KMS-11 (cell line): ENCODE results near the gene CNGB1.

Source experiments
- H2AFZ ChIP-seq: fragments of 200-600 bp; sonication (generic); 2 replicates; pipeline ENCODE4 v1.6.1; 2016; ENCODE audit warnings: antibody characterized with exemption, mixed run types, low read depth
- H3K27ac ChIP-seq: fragments of 200-600 bp; sonication (generic); 2 replicates; pipeline ENCODE4 v1.6.1; 2016; ENCODE audit warnings: mild to moderate bottlenecking, mixed run types
- H3K27me3 ChIP-seq: fragments of 200-600 bp; sonication (generic); 2 replicates; pipeline ENCODE4 v1.6.1; 2017; ENCODE audit warnings: mild to moderate bottlenecking, low read depth, mixed run types, moderate library complexity; ENCODE audit not compliant: insufficient read depth
- H3K36me3 ChIP-seq: fragments of 200-600 bp; sonication (generic); 2 replicates; pipeline ENCODE4 v1.6.1; 2017; ENCODE audit warnings: mild to moderate bottlenecking, mixed run types; ENCODE audit not compliant: insufficient read depth
- H3K4me1 ChIP-seq: fragments of 200-600 bp; sonication (generic); 2 replicates; pipeline ENCODE4 v1.6.1; 2016; ENCODE audit warnings: mild to moderate bottlenecking, low read depth, mixed run types; ENCODE audit not compliant: poor library complexity, severe bottlenecking
- H3K4me2 ChIP-seq: fragments of 200-600 bp; sonication (generic); 2 replicates; pipeline ENCODE4 v1.7.0; 2016; ENCODE audit warnings: mild to moderate bottlenecking, mixed run types
- H3K4me3 ChIP-seq: fragments of 200-600 bp; sonication (generic); IDR thresholded peaks from 2 replicates; pipeline ENCODE4 v1.6.1; 2017; ENCODE audit warnings: low read depth, low read length, mixed read lengths; ENCODE audit not compliant: insufficient read depth
- H3K79me2 ChIP-seq: fragments of 200-600 bp; sonication (generic); 2 replicates; pipeline ENCODE4 v1.6.1; 2016; ENCODE audit warnings: low read depth, mixed run types; ENCODE audit not compliant: insufficient read depth
- H3K9ac ChIP-seq: fragments of 200-600 bp; sonication (generic); 2 replicates; pipeline ENCODE4 v1.6.1; 2016; ENCODE audit warnings: mild to moderate bottlenecking, mixed run types
- H4K20me1 ChIP-seq: fragments of 200-600 bp; sonication (generic); 2 replicates; pipeline ENCODE4 v1.6.1; 2016; ENCODE audit warnings: mild to moderate bottlenecking, mixed run types; ENCODE audit not compliant: insufficient read depth
- TF ChIP-seq, protein P1 (sequence below): fragments of 200-600 bp; sonication (generic); conservative IDR thresholded peaks from 2 replicates; pipeline ENCODE4 v1.6.1; 2017; ENCODE audit warnings: low read depth, mild to moderate bottlenecking, antibody characterized with exemption, low read length, moderate library complexity, mixed read lengths

Gene CNGB1

DNA sequence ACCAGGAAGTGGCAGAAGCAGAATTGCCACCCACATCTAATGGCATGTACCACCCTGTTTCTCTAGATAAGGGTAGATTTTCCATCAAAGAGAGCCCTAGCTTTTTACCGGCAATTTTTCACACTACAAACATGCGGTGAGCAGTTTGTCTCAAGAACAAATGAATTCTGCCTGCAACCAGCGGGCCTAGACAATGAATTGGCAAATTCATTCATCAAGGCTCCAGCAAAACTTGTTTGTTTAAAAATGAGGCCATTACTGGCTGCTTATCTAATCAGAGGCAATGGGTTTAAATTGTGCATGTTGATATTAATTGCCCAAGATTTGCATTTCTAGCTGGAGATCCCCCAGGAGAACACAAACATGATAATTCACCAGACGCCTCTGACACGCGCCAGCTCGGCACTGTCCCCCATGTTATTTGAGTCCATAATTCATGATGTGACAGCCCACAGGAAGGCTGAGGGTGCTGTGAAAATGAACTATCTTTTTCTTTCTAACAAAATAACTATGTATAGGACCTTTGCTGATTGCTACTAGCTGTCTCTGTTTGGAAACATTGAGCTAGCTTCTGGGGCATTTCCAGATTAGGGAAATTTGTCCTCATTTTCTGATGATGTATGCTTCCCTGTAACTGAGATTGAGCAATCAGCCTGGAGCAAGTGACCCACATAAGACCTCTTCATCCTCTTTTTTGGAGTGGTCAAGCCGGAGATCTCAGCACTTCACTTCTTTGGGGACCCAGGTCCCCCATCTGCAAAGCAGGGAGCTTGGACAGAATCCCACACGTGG is 80.8 kb downstream of the CNGB1 start:
- Histone ChIP-seq H3K27ac (no peak overlapping the region), H3K4me3 (no peak overlapping the region), H4K20me1 (no peaks in the 10 kb centered on the region), H3K9ac (no peak overlapping the region), H3K4me2 (no peak overlapping the region), H3K36me3 (no peaks in the 10 kb centered on the region), H3K4me1 (no peaks in the 10 kb centered on the region), H3K79me2 (no peaks in the 10 kb centered on the region), H3K27me3 (no peaks in the 10 kb centered on the region), H2AFZ (no peak overlapping the region)
- TF ChIP-seq, protein P1, sequence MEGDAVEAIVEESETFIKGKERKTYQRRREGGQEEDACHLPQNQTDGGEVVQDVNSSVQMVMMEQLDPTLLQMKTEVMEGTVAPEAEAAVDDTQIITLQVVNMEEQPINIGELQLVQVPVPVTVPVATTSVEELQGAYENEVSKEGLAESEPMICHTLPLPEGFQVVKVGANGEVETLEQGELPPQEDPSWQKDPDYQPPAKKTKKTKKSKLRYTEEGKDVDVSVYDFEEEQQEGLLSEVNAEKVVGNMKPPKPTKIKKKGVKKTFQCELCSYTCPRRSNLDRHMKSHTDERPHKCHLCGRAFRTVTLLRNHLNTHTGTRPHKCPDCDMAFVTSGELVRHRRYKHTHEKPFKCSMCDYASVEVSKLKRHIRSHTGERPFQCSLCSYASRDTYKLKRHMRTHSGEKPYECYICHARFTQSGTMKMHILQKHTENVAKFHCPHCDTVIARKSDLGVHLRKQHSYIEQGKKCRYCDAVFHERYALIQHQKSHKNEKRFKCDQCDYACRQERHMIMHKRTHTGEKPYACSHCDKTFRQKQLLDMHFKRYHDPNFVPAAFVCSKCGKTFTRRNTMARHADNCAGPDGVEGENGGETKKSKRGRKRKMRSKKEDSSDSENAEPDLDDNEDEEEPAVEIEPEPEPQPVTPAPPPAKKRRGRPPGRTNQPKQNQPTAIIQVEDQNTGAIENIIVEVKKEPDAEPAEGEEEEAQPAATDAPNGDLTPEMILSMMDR, result no peak

DNA sequence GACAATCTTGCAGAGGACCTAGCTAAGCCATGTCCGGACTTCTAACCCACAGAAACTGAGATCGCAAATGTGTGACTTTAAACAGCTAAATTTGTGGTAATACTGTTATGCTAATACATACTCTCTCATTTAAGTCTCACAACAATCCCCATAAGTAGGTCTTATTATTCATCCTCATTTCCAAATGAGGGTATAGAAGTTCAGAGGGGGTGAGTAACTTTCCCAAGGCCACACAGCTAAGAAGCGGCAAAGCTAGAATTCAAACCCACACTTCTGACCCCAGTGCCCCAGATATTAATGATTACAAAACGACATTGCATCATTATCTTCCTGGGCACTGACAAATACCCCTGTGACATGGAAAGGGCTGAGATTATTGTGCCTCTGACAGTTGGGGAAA is 81.4 kb downstream of the CNGB1 start:
- Histone ChIP-seq H2AFZ (no peak overlapping the region), H3K27ac (no peak overlapping the region), H3K4me1 (no peaks in the 10 kb centered on the region), H3K79me2 (no peaks in the 10 kb centered on the region), H4K20me1 (no peaks in the 10 kb centered on the region), H3K27me3 (no peaks in the 10 kb centered on the region), H3K4me3 (no peak overlapping the region), H3K4me2 (no peak overlapping the region), H3K36me3 (no peaks in the 10 kb centered on the region), H3K9ac (no peak overlapping the region)
- TF ChIP-seq, protein P1, result no peak

DNA sequence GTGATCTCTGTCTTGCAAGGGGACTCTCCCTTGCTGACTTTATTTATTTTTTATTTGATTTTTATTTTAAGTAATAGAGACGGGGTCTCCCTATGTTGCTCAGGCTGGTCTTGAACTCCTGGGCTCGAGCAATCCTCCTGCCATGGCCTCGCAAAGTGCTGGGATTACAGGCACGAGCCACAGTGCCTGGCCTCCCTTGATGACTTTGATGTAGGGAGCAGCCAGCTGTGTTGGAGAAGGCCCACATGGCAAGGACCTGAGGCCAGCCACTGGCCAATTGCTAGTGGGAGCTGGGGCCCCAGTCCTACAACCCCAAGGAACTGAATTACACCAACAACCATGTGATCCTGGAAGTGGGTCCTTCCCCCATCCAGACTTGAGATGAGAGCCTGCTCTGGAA is 81.8 kb downstream of the CNGB1 start:
- Histone ChIP-seq H3K27me3 (no peaks in the 10 kb centered on the region), H3K4me2 (no peak overlapping the region), H4K20me1 (no peaks in the 10 kb centered on the region), H3K9ac (no peak overlapping the region), H3K27ac (no peak overlapping the region), H3K79me2 (no peaks in the 10 kb centered on the region), H2AFZ (no peak overlapping the region), H3K36me3 (no peaks in the 10 kb centered on the region), H3K4me1 (no peaks in the 10 kb centered on the region), H3K4me3 (no peak overlapping the region)
- TF ChIP-seq, protein P1, result no peak

DNA sequence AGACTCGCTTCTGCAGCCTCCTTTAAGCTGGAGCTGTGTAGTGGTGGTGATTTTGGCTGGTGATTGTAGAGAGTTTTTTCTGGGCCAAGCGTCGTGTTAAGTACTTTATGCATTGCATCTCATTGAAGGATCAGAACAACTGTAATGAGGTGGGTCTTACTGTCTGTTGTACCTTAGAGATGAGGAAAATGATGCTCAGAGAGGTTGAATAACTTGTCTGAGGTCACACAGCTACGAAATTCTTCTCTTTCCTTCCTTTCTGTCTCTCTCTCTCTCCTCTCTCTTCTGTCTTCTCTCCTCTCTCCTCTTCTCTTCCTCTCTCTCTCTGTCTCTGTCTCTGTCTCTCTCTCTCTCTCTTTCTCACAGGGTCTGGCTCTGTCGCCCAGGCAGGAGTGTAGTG is 82.8 kb downstream of the CNGB1 start:
- no peaks in the 10 kb centered on the region for H3K79me2 ChIP-seq
- H3K4me1 ChIP-seq, result no peaks in the 10 kb centered on the region
- H3K27ac ChIP-seq, result no peak overlapping the region
- no peak overlapping the region for H3K9ac ChIP-seq
- TF ChIP-seq, protein P1, result no peak
- no peaks in the 10 kb centered on the region for H4K20me1 ChIP-seq
- H3K27me3 ChIP-seq, result no peaks in the 10 kb centered on the region
- no peak overlapping the region for H3K4me2 ChIP-seq
- H3K4me3 ChIP-seq, result no peak overlapping the region
- H3K36me3 ChIP-seq, result no peaks in the 10 kb centered on the region
- H2AFZ ChIP-seq, result no peak overlapping the region
